ENCODE data around the gene PLEKHM3. TPM values are rescaled to one million over a fixed set of nuclear protein-coding genes. Genes with fewer than 3 reads are reported as not detected.

Gene PLEKHM3
- total and polyA plus RNA-seq, 2 donors (not counting 3 experiments of a cell fraction or from before 2014, with no cell fraction given): 3.1 to 9.1 TPM

GRCh38 chr2:207919164-207919919 lies 106.0 kb downstream of the PLEKHM3 start:
- no peaks in the 10 kb centered on the region for H3K79me2 ChIP-seq (ENCODE audit: control insufficient read depth, insufficient read depth, low read length)
- BruUV-seq (replicated peaks): no TSS peak
- H3K4me3 ChIP-seq (replicated peaks in 1 of 3; ENCODE audit: insufficient read depth in 1 of 3, low read depth in 1 of 3, low read length in 3 of 3): no peak overlapping the region
- DNase-seq (ENCODE audit: low read depth, low spot score): no peak
- H4K20me1 ChIP-seq (replicated peaks; ENCODE audit: control insufficient read depth, extremely low read depth, insufficient read depth, low read length): no peaks in the 10 kb centered on the region
- CTCF ChIA-PET: interaction anchor here (1.5 kb wide), 1 partner anchor 21 kb away, joined by 4 read pairs; no protein-coding TSS in a partner anchor
- no peaks in the 10 kb centered on the region for H3K4me1 ChIP-seq (ENCODE audit: control insufficient read depth, extremely low read depth, insufficient read depth, low read length)
- no peak for FAIRE-seq
- no peaks in the 10 kb centered on the region for H3K27me3 ChIP-seq (ENCODE audit: control insufficient read depth in 2 of 2, insufficient read depth in 2 of 2, low read length in 2 of 2)
- TF ChIP-seq FOS (IDR thresholded peaks at IDR 0.05; ENCODE audit: borderline replicate concordance, insufficient read depth, low read length) (no peak), GATA2 (IDR thresholded peaks at IDR 0.05; ENCODE audit: insufficient read depth, insufficient read length, low read depth, low read length) (no peak), EZH2 (IDR thresholded peaks at IDR 0.05; ENCODE audit: borderline replicate concordance, low read depth, low read length, severe bottlenecking) (no peak), POLR2A (IDR thresholded peaks at IDR 0.05; ENCODE audit: low read depth, low read length) (no peak), CTCF (IDR thresholded peaks at IDR 0.05; ENCODE audit: extremely low read depth in 1 of 2, insufficient read depth in 1 of 2, low read depth in 1 of 2, low read length in 2 of 2) (no peak), POLR2AphosphoS5 (IDR thresholded peaks at IDR 0.05; ENCODE audit: insufficient read depth, low read depth, low read length) (no peak), MAX (IDR thresholded peaks at IDR 0.05; ENCODE audit: insufficient read depth, insufficient read length) (no peak), MYC (IDR thresholded peaks at IDR 0.05; ENCODE audit: low read depth, low read length) (no peak), JUN (IDR thresholded peaks at IDR 0.05; ENCODE audit: borderline replicate concordance, insufficient read depth, insufficient read length, low read depth) (no peak)
- H3K27ac ChIP-seq (ENCODE audit: insufficient read depth, low read depth, low read length): no peak overlapping the region
- H3K9me1 ChIP-seq (replicated peaks; ENCODE audit: control insufficient read depth, extremely low read depth, insufficient read depth, low read length): no peaks in the 10 kb centered on the region
- H3K4me2 ChIP-seq (ENCODE audit: insufficient read depth, low read length): no peak overlapping the region
- dilution Hi-C loops (cut with MboI; ENCODE audit: extremely low pct_ligation_motif_present, low sequenced_read_pairs) (no loop called here), intact Hi-C loops (cut with micrococcal nuclease) (no loop called here)
- no peaks in the 10 kb centered on the region for H3K36me3 ChIP-seq (ENCODE audit: control insufficient read depth in 2 of 2, extremely low read depth in 1 of 2, insufficient read depth in 2 of 2, low read length in 2 of 2)
- no peaks in the 10 kb centered on the region for H3K9me3 ChIP-seq (replicated peaks; ENCODE audit: control insufficient read depth, insufficient read depth, low read length)
- H2AFZ ChIP-seq (ENCODE audit: low read depth, low read length): no peak overlapping the region
- POLR2A ChIA-PET: interaction anchor here (0.6 kb wide), 2 partner anchors 105 to 127 kb away, joined by 6 to 9 read pairs; no protein-coding TSS in a partner anchor
- no peak overlapping the region for H3K9ac ChIP-seq (replicated peaks; ENCODE audit: extremely low read depth, insufficient read depth, low read length)
